Stimulated activated CD8-positive, alpha-beta memory T cell treated with anti-CD3 and anti-CD28 coated beads, Interleukin-15, amount 100 ng/mL, for 48 hours (primary cell): ENCODE measurements around the gene NUPR2.
"Not testable (repeated sequence)": the region's sequence is repeated elsewhere in the genome, so short reads cannot be mapped to it uniquely, and the experiment has no call there.

Experiments
- DNase-seq, 2 donors: peaks; one replicate each; pipeline ENCODE4 v3.0.0-alpha.2; 2020; ENCODE audit warnings: low read depth in 2 of 2

Gene NUPR2

GRCh38 chr7:56086761-56087160 lies 29.5 kb downstream of the NUPR2 start:
- no peak for DNase-seq

GRCh38 chr7:56083150-56083785 lies 32.9 kb downstream of the NUPR2 start:
- DNase-seq = no peak

GRCh38 chr7:56081626-56082340 lies 34.4 kb downstream of the NUPR2 start:
- DNase-seq = no peak

- not testable (repeated sequence) for DNase-seq
These were observed 35.3 kb downstream of the NUPR2 start for GRCh38 chr7:56080726-56081435.

DNA sequence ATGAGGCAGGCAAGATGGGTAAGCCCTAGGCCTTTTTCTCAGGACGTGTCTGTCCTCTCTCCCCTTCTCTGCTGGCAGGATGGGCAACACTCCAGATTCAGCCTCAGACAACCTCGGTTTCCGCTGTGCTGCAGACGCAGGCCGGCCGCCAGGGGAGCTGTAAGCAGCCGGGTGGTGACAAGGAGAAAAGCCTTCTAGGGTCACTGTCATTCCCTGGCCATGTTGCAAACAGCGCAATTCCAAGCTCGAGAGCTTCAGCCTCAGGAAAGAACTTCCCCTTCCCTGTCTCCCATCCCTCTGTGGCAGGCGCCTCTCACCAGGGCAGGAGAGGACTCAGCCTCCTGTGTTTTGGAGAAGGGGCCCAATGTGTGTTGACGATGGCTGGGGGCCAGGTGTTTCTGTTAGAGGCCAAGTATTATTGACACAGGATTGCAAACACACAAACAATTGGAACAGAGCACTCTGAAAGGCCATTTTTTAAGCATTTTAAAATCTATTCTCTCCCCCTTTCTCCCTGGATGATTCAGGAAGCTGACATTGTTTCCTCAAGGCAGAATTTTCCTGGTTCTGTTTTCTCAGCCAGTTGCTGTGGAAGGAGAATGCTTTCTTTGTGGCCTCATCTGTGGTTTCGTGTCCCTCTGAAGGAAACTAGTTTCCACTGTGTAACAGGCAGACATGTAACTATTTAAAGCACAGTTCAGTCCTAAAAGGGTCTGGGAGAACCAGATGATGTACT lies 36.6 kb downstream of the NUPR2 start:
- no peak for DNase-seq

DNA sequence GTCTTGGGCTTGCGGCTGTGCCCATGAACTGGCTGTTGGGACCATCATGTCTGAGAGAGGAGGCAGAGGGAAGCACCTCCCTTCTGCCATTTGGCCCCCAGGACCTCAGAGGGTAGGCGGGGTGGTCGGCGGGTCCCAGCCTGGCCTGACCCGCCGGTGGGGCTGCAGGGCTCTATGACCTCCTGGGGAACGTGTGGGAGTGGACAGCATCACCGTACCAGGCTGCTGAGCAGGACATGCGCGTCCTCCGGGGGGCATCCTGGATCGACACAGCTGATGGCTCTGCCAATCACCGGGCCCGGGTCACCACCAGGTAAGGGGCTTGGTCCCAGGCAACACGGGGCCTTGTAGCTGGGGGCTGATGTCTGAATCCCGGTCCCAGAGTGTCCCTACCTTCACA lies 38.0 kb downstream of the NUPR2 start:
- no peak for DNase-seq

- DNase-seq = no peak
These were observed 38.5 kb downstream of the NUPR2 start for GRCh38 chr7:56077681-56078080.

- DNase-seq = peak in 1 of 2 donors; percentile 29
These were observed 41.8 kb downstream of the NUPR2 start for GRCh38 chr7:56074371-56074791.

- DNase-seq = not testable (repeated sequence)
These were observed 49.8 kb downstream of the NUPR2 start for GRCh38 chr7:56066376-56066775.
